ENCODE data around the gene LRRTM4.

GRCh38 chr2:76763276-76763675 is 758.9 kb downstream of the LRRTM4 start:
- no peak for TF ChIP-seq CTCF (conservative IDR thresholded peaks at IDR 0.05; ENCODE audit: low read depth, low read length)
- TF ChIP-seq EZH2 (IDR thresholded peaks at IDR 0.05; ENCODE audit: borderline replicate concordance, low read depth, low read length, poor library complexity, severe bottlenecking) = no peak

All from A673 (cell line).